Spleen (tissue), 7 donors: Measurements from ENCODE around the gene ZNF385B.

ENCODE experiments used
- POLR2A ChIP-seq, 3 donors: fragments of 450-650 bp; IDR thresholded peaks; one replicate each; pipeline ENCODE4 v1.5.1; 2017; ENCODE audit warnings: antibody characterized with exemption in 3 of 3, mild to moderate bottlenecking in 1 of 3
- TF ChIP-seq, protein P1 (sequence below), 11 experiments: fragments of 200-600 bp in 7 of 11; fragments of 450-650 bp in 4 of 11; sonication (generic) in 4 of 11; IDR thresholded peaks in 8 of 11; conservative IDR thresholded peaks in 3 of 11; 1 replicate in 7 of 11; 2 replicates in 4 of 11; pipeline versions ENCODE4 v1.4.0 to v1.8.0; 2016 to 2021; ENCODE audit warnings: antibody characterized with exemption in 11 of 11, inconsistent platforms in 4 of 11, mild to moderate bottlenecking in 1 of 11
- donor health status: DM: no; HTN: no; CAD: no; lungs with moderate emphysema.
- donor health status: DM: no; HTN: no; CAD: no.
- donor health status: DM: no; HTN: no; CAD: no.

DNA sequence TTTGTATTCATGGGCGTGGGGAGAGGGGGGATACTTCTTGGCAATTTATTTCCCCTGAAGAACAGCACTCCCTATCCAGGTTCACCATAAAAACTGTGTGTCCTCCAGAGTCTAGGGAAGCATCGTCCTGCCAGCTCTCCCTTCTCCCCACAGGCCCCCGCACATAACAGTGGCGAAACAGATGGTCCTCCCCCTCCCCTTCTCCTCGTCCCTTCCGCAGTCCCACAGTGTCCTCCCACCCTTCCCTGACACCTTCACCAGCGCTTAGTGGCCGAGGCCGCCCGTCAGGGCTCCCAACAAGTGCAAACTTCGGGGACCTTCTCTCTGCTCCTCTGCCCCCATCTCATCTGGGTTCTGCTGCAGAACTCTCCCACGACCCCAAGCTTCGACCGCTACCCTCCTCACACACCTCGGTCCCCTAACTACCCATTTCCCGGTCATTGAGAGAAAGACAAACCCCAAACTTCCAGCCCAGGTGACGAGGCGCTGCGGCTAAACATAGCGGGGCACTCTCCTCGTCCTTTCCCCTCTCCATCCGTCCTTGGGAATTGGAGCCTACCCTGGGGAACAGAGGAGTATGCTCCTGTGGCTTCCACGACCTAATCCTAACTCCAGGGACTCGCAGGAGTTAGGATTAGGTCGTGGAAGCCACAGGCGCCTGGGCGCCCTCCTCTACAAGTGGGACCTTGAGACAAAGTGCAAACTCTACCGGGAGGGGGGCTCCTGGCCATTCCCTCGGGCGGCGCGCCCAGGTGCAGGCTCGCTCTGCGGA is 971 bp downstream of the ZNF385B start:
- TF ChIP-seq, protein P1, sequence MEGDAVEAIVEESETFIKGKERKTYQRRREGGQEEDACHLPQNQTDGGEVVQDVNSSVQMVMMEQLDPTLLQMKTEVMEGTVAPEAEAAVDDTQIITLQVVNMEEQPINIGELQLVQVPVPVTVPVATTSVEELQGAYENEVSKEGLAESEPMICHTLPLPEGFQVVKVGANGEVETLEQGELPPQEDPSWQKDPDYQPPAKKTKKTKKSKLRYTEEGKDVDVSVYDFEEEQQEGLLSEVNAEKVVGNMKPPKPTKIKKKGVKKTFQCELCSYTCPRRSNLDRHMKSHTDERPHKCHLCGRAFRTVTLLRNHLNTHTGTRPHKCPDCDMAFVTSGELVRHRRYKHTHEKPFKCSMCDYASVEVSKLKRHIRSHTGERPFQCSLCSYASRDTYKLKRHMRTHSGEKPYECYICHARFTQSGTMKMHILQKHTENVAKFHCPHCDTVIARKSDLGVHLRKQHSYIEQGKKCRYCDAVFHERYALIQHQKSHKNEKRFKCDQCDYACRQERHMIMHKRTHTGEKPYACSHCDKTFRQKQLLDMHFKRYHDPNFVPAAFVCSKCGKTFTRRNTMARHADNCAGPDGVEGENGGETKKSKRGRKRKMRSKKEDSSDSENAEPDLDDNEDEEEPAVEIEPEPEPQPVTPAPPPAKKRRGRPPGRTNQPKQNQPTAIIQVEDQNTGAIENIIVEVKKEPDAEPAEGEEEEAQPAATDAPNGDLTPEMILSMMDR (IDR thresholded peaks at IDR 0.05 in 8 of 11, conservative IDR thresholded peaks at IDR 0.05 in 3 of 11): no peak
- TF ChIP-seq POLR2A (IDR thresholded peaks at IDR 0.05): no peak
